ENCODE results near the gene BNC2.

GRCh38 chr9:16899606-16900005, 29.1 kb upstream of the BNC2 start:
- TF ChIP-seq POLR2A (IDR thresholded peaks at IDR 0.05) (no peak), CTCF (IDR thresholded peaks at IDR 0.05) (no peak)
